Measurements from ENCODE around the gene CCSAP. TPM values are rescaled to one million over a fixed set of nuclear protein-coding genes. Genes with fewer than 3 reads are reported as not detected.

The CCSAP gene
- total and polyA plus RNA-seq, 12 donors: 0.91 to 4.7 (median 2.9) TPM

DNA sequence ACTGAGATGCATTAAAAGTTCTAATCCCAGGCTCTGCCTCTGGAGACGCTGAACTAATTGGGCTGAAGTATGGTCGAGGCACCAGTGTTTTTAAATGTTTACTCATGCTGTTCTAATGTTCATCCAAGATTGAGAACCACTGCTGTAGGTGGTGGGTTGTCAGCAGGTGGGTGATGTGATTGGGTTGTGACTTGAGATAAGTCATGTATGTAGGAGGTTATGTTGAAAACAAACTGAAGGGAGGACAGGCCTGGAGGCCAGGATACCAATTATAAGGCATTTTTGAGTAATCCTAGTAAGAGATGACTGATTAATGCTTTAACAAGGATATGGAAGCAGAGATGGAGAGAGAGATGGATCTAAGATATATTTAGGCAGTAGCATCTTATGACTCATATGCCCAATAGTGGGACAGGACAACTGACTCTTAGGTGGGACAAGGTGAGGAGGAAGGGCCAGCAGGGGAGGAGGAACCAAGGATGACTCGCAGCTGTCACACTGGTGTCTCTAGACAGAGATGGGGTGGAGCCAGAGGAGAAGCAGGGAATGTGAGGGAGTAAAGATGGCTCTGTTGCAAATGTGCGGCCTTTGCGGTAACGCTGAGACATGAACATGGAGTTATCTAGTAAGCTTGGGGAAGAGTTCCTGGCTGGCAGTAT is 42.6 kb downstream of the CCSAP start:
- TF ChIP-seq, protein P1, sequence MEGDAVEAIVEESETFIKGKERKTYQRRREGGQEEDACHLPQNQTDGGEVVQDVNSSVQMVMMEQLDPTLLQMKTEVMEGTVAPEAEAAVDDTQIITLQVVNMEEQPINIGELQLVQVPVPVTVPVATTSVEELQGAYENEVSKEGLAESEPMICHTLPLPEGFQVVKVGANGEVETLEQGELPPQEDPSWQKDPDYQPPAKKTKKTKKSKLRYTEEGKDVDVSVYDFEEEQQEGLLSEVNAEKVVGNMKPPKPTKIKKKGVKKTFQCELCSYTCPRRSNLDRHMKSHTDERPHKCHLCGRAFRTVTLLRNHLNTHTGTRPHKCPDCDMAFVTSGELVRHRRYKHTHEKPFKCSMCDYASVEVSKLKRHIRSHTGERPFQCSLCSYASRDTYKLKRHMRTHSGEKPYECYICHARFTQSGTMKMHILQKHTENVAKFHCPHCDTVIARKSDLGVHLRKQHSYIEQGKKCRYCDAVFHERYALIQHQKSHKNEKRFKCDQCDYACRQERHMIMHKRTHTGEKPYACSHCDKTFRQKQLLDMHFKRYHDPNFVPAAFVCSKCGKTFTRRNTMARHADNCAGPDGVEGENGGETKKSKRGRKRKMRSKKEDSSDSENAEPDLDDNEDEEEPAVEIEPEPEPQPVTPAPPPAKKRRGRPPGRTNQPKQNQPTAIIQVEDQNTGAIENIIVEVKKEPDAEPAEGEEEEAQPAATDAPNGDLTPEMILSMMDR (IDR thresholded peaks at IDR 0.05): no peak
- H3K4me1 ChIP-seq: peaks cover 0 to 17% (median 5%) of the 10 kb centered on the region in 9 donors
- WGBS, 2 donors: 85 to 95% methylated on average over 6 of the region's 6 CpGs
- no peak overlapping the region for H3K27ac ChIP-seq
- intact Hi-C loops (cut with DNase I): no loop called here
- peaks cover 0 to 94% (median 38%) of the 10 kb centered on the region in 9 donors for H3K36me3 ChIP-seq
- no peaks in the 10 kb centered on the region for H3K27me3 ChIP-seq
- H3K4me3 ChIP-seq: no peak overlapping the region
- ATAC-seq: no peak
- H3K9me3 ChIP-seq: no peaks in the 10 kb centered on the region
- no peak for DNase-seq

- H3K9me3 ChIP-seq: no peaks in the 10 kb centered on the region
- DNase-seq: no peak
- no peaks in the 10 kb centered on the region for H3K27me3 ChIP-seq
- WGBS, 2 donors: 89 to 96% methylated on average over 5 of the region's 5 CpGs
- H3K27ac ChIP-seq: no peak overlapping the region
- peaks cover 0 to 17% (median 5%) of the 10 kb centered on the region in 9 donors for H3K4me1 ChIP-seq
- peaks cover 0 to 82% (median 32%) of the 10 kb centered on the region in 9 donors for H3K36me3 ChIP-seq
- no peak overlapping the region for H3K4me3 ChIP-seq
- TF ChIP-seq, protein P1 (IDR thresholded peaks at IDR 0.05): no peak
- intact Hi-C loops (cut with DNase I): loop anchor here in 1 of 10 donors (10.0 kb wide), 1 partner anchor 136 kb away; the partner anchor contains the start of gene ACTA1
- ATAC-seq: no peak
These were observed 43.9 kb downstream of the CCSAP start for GRCh38 chr1:229298887-229299503.

DNA sequence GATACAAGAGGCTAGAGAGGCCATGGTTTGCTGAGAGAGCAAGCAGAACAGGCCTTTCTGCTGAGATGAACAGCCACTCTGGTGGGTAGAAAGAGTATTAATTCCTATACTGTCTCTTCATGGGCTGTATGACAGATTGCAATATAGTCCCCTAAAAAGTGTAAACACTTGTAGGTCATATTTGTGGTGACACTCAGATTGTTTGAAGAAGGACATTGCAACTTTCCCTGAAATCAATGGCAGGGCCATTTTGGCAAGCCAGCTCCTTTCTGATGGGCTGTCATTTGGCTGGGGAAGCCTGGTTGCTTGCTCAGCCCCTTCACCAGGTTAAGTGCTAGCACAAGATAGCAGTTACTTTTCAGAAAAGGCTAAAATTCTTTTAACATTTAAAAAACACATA is 44.4 kb downstream of the CCSAP start:
- TF ChIP-seq, protein P1 (IDR thresholded peaks at IDR 0.05): no peak
- no peak overlapping the region for H3K4me3 ChIP-seq
- no peaks in the 10 kb centered on the region for H3K27me3 ChIP-seq
- DNase-seq (no peak), ATAC-seq (no peak)
- no peaks in the 10 kb centered on the region for H3K9me3 ChIP-seq
- peaks cover 0 to 76% (median 26%) of the 10 kb centered on the region in 9 donors for H3K36me3 ChIP-seq
- intact Hi-C loops (cut with DNase I): loop anchor here in 1 of 10 donors (10.0 kb wide), 1 partner anchor 136 kb away; the partner anchor contains the start of gene ACTA1
- no peak overlapping the region for H3K27ac ChIP-seq
- H3K4me1 ChIP-seq: peaks cover 0 to 17% (median 5%) of the 10 kb centered on the region in 9 donors

DNA sequence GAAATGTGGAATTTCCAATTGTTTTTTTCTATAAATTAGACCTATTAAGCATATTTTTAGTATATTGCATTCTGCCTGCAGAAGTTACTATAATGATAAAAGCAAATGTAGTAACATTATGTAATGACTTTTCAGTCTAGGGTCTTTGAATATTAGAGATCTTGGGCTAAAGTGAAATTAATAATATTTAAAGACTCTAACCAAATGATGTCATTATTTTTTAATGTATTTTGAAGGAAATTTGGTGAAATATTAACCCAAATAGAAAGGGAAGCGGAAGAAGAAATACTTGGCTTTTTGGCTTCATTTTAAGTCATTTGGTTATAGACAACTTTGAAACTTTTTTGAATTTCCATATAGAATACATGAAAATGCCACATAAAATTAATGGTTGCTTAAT is 45.1 kb downstream of the CCSAP start:
- H3K36me3 ChIP-seq: peaks cover 0 to 76% (median 22%) of the 10 kb centered on the region in 9 donors
- H3K27me3 ChIP-seq: no peaks in the 10 kb centered on the region
- no peak overlapping the region for H3K4me3 ChIP-seq
- WGBS, 2 donors: 96% methylated on average over 1 of the region's 1 CpG
- H3K4me1 ChIP-seq: peaks cover 0 to 17% (median 5%) of the 10 kb centered on the region in 9 donors
- ATAC-seq: no peak
- H3K27ac ChIP-seq: no peak overlapping the region
- no peaks in the 10 kb centered on the region for H3K9me3 ChIP-seq
- TF ChIP-seq, protein P1 (IDR thresholded peaks at IDR 0.05): no peak
- intact Hi-C loops (cut with DNase I): loop anchor here in 1 of 10 donors (10.0 kb wide), 1 partner anchor 137 kb away; the partner anchor contains the start of gene ACTA1
- no peak for DNase-seq
